Colonic mucosa (tissue), 4 donors: Measurements from ENCODE around the gene RASGEF1C. TPM values are rescaled to one million over a fixed set of nuclear protein-coding genes. Genes with fewer than 3 reads are reported as not detected.
A peak's percentile ranks its signal among the peaks of the same experiment; 100 is the strongest.

Source experiments
- DNase-seq: peaks from one replicate; pipeline ENCODE4 v3.0.0-alpha.2; 2020
- H3K27ac ChIP-seq: fragments of 200-600 bp; one replicate; pipeline ENCODE4 v1.8.0; 2021
- H3K27me3 ChIP-seq: fragments of 200-600 bp; one replicate; pipeline ENCODE4 v1.8.0; 2021
- H3K36me3 ChIP-seq: fragments of 200-600 bp; one replicate; pipeline ENCODE4 v1.8.0; 2021
- H3K4me1 ChIP-seq: fragments of 200-600 bp; one replicate; pipeline ENCODE4 v1.8.0; 2021; ENCODE audit warnings: mild to moderate bottlenecking
- H3K4me3 ChIP-seq: fragments of 200-600 bp; one replicate; pipeline ENCODE4 v1.8.0; 2021
- H3K9ac ChIP-seq, 2 donors: one replicate each; pipeline ENCODE4 v1.7.0; 2013; ENCODE audit warnings: control low read depth in 2 of 2, low read depth in 2 of 2, low read length in 2 of 2
- H3K9me3 ChIP-seq: fragments of 200-600 bp; one replicate; pipeline ENCODE4 v1.8.0; 2021
- intact Hi-C: fragments of 100-400 bp; cut with DNase I; formaldehyde crosslinking; loops from one replicate; pipeline ENCODE4 v1.14.1; 2022
- total RNA-seq, 2 donors: library from RNA; stranded (reverse); fragmentation: NEBNext Ultra II Directional in 1 of 2; extraction: Animal tissue kit (Norgen Biotek cat#: 25700) in 1 of 2; gene quantifications; one replicate each; pipeline ENCODE4 v1.2.1, GENCODE V29; 2021
- TF ChIP-seq, protein P1 (sequence below): fragments of 200-600 bp; IDR thresholded peaks from one replicate; pipeline ENCODE4 v1.8.0; 2022; ENCODE audit warnings: antibody characterized with exemption, mild to moderate bottlenecking
- donor health status: healthy.
- donor health status: DM: no; HTN: no; CAD: no.
- donor health status: DM: no; HTN: no; CAD: no.

RASGEF1C gene
- total RNA-seq, 2 donors from 2014 or later: 0.85 TPM; not detected in 1

DNA sequence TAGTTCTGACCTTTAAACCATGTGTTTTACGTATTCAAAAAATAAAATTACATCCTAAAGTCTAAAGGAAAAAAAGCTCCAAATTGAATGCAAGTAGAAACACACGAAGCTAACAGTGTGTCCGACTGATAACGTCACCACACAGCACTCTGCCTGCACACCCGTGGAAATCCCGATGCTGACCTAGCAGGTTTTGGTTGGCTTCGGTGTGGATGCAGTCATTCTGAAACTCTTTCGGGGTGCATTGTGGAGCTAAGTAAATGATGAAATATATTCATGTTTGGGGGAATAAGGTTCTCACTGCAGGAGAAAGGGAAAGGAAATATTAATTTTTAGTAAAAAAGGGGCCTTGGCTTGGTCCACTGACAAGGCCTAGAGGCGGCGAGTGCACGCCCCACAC, 2.0 kb downstream of the RASGEF1C start:
- Histone ChIP-seq H3K9me3 (no peaks in the 10 kb centered on the region), H3K4me1 (no peaks in the 10 kb centered on the region), H3K27me3 (peaks cover 14% of the 10 kb centered on the region), H3K4me3 (no peak overlapping the region), H3K27ac (no peak overlapping the region), H3K36me3 (no peaks in the 10 kb centered on the region), H3K9ac (no peak overlapping the region)
- DNase-seq: no peak
- TF ChIP-seq, protein P1, sequence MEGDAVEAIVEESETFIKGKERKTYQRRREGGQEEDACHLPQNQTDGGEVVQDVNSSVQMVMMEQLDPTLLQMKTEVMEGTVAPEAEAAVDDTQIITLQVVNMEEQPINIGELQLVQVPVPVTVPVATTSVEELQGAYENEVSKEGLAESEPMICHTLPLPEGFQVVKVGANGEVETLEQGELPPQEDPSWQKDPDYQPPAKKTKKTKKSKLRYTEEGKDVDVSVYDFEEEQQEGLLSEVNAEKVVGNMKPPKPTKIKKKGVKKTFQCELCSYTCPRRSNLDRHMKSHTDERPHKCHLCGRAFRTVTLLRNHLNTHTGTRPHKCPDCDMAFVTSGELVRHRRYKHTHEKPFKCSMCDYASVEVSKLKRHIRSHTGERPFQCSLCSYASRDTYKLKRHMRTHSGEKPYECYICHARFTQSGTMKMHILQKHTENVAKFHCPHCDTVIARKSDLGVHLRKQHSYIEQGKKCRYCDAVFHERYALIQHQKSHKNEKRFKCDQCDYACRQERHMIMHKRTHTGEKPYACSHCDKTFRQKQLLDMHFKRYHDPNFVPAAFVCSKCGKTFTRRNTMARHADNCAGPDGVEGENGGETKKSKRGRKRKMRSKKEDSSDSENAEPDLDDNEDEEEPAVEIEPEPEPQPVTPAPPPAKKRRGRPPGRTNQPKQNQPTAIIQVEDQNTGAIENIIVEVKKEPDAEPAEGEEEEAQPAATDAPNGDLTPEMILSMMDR: no peak
- intact Hi-C loops: loop anchor here (10.0 kb wide), 1 partner anchor 108 kb away; no protein-coding TSS in a partner anchor

GRCh38 chr5:180205916-180206315, 3.1 kb downstream of the RASGEF1C start:
- peaks cover 14% of the 10 kb centered on the region for H3K27me3 ChIP-seq
- no peak for DNase-seq
- no peaks in the 10 kb centered on the region for H3K36me3 ChIP-seq
- no peak overlapping the region for H3K27ac ChIP-seq
- H3K4me1 ChIP-seq: no peaks in the 10 kb centered on the region
- no peaks in the 10 kb centered on the region for H3K9me3 ChIP-seq
- no peak overlapping the region for H3K4me3 ChIP-seq
- intact Hi-C loops: loop anchor here (10.0 kb wide), 1 partner anchor 109 kb away; no protein-coding TSS in a partner anchor
- H3K9ac ChIP-seq: no peak overlapping the region
- TF ChIP-seq, protein P1: no peak

GRCh38 chr5:180204276-180204819, 4.7 kb downstream of the RASGEF1C start:
- peaks cover 14% of the 10 kb centered on the region for H3K27me3 ChIP-seq
- H3K4me3 ChIP-seq: no peak overlapping the region
- no peaks in the 10 kb centered on the region for H3K4me1 ChIP-seq
- no peaks in the 10 kb centered on the region for H3K9me3 ChIP-seq
- no peak overlapping the region for H3K27ac ChIP-seq
- intact Hi-C loops: loop anchor here (10.0 kb wide), 1 partner anchor 110 kb away; no protein-coding TSS in a partner anchor
- H3K9ac ChIP-seq: no peak overlapping the region
- TF ChIP-seq, protein P1: no peak
- H3K36me3 ChIP-seq: no peaks in the 10 kb centered on the region
- DNase-seq: no peak

DNA sequence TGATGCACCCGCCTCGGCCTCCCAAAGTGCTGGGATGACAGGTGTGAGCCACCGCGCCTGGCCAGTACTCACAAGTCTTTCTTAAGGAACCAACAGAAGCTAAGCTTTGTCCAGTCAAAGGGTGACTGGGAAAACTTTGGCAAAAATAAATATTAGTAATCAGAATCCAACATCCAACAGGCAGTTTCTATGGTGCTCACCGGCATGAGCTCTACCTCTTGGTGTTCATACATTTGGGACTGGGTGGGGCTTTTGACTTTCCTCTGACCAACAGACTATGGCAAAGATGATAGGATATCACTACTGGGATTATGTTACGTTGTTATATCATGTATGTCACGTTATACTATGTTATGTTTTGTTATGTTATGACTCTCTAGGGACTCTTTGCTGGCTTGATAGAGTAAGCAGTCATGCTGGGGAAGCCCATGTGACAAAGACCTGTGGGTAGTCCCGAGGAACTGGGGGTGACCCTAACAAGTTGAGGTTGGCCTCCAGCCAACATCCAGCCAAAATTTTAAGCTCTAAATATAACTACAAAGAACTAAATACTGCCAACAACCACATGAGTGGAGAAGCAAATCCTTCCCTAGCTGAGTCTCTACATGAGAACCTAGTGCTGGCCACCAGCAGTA, 6.0 kb downstream of the RASGEF1C start:
- no peak for DNase-seq
- Histone ChIP-seq H3K27ac (no peak overlapping the region), H3K4me3 (no peak overlapping the region), H3K4me1 (no peaks in the 10 kb centered on the region), H3K27me3 (peaks cover 10% of the 10 kb centered on the region), H3K9ac (no peak overlapping the region), H3K9me3 (no peaks in the 10 kb centered on the region), H3K36me3 (no peaks in the 10 kb centered on the region)
- intact Hi-C loops: loop anchor here (10.0 kb wide), 1 partner anchor 112 kb away; no protein-coding TSS in a partner anchor
- TF ChIP-seq, protein P1: no peak

DNA sequence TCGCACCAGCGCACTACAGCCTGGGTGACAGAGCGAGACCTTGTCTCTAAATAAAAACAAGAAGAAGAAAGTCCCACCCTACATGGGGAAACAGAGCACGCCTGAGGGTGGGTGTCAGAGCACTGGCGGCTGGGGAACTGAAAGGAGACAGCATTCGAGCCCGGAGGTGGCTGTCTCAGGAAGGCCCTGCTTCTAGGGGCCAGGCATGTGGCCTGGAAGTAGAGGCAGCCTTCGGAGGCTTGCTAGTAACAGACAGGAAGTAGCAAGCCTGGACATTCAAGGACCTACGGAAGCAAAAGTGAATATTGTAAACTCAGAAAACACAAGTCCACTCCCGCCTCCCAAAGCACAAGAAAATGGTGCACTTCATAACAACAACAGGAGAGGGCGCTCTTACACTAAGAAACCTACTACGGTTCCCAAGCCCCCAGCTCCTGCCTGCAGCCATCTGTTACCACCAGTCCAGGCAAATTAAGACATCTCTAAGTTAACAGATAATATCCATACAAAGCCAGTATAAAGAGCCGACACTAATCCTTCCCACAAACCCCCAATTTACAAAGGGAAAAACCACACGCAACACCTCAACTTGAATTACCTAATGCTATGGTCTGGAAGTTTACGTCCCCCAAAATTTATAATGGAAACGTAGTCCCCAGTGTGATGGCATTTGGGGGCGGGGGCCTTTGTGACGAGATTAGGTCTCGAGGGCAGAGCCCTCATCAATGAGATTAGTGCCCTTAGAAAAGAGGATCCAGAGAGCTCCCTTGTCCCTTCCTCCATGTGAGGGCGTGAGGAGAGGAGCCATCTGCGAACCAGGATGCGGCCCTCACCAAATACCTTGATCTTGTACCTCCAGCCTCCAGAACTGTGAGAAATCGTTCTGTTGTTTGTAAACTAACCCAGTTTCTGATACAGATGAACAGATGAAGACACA, 7.7 kb downstream of the RASGEF1C start:
- no peaks in the 10 kb centered on the region for H3K4me1 ChIP-seq
- no peak for DNase-seq

More for the DNA sequence above, 7.7 kb downstream of the RASGEF1C start:
- no peak overlapping the region for H3K27ac ChIP-seq
- H3K27me3 ChIP-seq: no peaks in the 10 kb centered on the region
- H3K36me3 ChIP-seq: no peaks in the 10 kb centered on the region
- H3K4me3 ChIP-seq: no peak overlapping the region
- no peak overlapping the region for H3K9ac ChIP-seq
- H3K9me3 ChIP-seq: no peaks in the 10 kb centered on the region
- intact Hi-C loops: loop anchor here (10.0 kb wide), 1 partner anchor 113 kb away; no protein-coding TSS in a partner anchor
- TF ChIP-seq, protein P1: peak; percentile 41
